ENCODE data around the gene DSP.

The DSP gene

DNA sequence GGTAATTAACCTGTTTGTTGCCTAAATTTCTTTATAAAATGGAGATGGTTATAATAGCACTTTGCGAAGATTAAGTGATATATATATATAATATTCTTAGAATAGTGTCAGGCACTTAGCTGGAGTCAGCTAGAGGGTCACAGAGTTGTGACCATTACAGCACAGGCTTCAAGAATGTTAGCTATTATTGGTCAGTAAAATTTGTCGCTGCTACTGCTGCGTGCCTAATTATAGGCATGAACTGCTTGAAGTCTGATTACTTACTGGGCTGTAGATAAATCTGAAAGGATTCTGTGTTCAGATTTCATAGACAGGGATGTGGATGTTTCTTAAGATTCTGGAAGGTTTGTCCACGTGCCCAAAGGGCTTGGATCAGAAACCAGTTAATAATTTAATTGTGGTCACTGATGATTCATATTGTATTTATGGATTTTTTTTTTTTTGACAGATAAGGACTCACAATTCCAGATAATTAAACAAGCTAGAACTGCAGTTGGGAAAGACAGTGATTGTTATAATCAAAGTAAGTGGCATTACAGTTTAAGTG lies 53.2 kb downstream of the DSP start:
- no peak for DNase-seq (ENCODE audit: low read depth in 2 of 2)

DNA sequence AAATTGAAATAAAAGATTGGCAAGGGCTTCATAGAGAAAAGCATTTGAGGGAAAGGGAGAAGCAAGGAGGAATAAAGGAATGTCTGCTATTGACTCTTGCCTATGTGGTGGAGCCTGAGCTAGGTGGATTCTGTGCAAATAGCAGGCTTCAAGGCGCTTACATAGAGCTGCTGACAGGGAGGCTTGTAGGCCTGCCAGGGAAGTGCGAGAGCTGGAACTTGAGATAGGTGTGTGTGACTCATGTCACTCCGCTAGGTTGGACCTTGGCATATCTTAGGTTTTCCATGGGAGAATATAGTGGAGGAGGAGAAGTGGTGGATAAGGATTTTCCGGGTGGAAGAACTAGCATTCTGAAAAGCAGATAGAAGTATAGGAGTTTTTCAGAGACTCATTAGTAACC lies 62.5 kb downstream of the DSP start:
- no peak for DNase-seq (ENCODE audit: low read depth in 2 of 2)

- DNase-seq (ENCODE audit: low read depth in 2 of 2) = no peak
Measured at GRCh38 chr6:7604506-7604905, 63.0 kb downstream of the DSP start.

DNA sequence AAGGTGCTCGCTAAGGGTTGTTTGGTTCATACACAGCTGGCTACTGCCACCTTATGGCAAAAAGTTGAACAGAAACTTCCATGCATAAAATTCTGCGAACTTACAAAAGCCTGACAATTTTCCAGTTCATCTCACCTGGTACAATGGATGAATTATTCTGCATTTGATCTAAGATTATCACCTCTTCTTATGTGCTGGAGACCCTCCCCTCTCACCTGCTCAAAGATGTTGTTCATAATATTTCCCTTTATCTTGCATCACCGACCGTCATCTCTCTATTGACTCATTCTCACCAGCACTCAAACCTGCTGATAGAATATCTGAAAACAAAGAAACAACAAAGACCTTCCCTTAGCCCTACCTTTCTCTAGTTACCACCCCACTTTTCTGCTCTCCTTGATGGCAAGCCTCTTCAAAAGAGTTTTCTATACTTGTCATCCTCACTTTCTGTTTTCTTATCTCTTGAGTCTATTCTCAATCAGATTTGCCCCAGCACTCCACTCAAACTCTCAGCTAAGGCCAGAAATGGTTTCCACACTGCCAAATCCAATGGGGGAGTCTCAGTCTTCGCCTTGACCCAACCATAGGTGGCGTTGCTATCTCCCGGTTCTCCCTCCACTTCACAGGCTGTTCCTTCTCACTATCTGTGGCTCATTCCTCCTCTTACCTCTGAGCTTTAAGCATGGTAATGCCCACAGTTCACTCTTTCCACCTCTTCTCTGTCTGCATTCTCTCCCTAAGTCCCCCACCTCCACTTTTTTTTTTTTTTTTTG lies 74.3 kb downstream of the DSP start:
- peak in 1 of 2 donors; percentile 18 for DNase-seq (ENCODE audit: low read depth in 2 of 2)

DNA sequence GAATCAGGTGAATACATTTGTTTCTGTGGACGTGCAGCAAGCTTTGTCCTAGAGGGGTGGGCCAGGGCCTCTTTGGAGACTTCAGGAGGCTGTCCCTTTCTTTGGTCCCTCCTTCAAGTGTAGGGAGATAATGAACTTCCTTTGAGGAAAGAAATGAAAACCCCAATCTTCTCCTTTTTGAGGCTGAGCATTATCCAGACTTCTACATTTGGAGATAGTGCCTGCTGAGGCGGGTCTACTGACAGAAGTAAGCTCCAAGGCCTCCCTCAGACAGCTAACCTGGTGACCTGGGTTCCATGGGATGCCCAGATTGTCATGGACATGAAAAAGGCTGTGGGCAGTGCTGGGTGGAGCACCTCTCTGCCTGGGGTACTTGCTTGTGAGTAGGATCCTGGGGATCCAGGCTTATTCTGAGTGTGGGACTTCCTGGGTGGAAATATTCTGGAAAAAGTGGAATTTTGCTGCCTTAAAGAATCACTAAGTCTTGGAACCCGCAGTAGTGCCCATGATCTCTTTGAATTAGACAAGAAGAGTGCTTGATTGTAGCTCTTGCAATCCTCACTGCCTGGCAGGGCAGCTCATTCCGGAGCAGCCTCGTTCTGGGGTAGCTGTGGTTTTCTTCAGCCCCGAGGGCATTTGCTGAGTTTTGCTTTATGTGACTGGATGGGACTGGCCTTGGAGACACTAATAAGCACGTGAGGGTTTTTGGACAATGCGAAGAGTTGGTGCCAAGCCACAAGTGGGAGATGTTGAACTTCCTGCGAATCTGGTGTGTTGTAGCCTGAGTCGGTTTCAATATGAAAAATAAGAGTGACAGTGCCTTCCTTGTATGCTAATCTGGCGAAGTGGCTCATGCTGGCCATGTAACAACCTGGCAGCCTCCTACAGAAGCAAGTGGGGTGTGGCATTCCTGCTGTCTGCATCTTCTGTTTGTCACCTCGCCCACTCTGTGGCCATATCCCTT lies 76.6 kb downstream of the DSP start:
- DNase-seq (ENCODE audit: low read depth in 2 of 2) = no peak

GRCh38 chr6:7621761-7622160 lies 80.3 kb downstream of the DSP start:
- DNase-seq (ENCODE audit: low read depth in 2 of 2) = no peak

DNA sequence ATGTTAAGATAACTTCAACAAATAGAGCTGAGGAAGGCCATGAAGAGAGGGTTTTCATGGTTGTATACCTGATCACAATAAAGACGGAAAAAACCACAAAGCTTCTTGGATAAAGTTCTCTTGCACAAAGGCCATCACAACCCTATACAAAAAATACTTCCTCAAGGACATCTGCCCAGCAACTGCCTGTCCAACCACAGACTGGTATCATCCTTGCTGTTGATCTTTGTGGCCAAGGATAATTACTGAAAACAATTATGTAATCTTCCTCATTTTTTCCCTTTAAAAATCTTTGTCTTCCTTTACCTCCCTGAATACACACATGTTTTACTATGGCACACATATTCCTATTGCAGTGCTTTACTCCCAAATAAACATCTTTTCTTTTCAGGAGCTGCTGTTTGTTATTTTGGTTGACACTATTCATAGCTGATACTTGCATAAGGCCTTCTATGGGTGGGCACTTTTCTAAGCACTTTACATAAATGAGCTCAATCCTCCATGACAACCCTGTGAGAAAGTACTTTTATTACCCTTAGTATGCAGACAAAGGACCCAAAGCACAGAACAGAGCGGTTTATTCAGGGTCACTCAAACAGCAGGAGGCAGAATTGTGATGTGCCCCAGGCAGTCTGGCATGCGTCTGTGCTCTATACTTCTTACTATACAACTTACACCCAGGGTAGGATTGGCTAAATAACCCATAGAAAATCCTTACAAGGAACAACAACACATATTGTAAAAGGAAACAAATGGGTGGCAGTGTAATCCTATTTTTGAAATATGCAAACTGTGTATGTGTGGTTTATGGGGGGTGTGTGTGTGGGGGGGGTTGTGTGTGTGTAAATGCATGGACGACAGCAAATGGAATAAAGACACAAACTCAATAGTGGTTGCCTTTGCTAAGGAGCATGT lies 83.6 kb downstream of the DSP start:
- DNase-seq (ENCODE audit: low read depth in 2 of 2) = no peak

- no peak for DNase-seq (ENCODE audit: low read depth in 2 of 2)
Measured at GRCh38 chr6:7628479-7628878, 87.0 kb downstream of the DSP start.

DNA sequence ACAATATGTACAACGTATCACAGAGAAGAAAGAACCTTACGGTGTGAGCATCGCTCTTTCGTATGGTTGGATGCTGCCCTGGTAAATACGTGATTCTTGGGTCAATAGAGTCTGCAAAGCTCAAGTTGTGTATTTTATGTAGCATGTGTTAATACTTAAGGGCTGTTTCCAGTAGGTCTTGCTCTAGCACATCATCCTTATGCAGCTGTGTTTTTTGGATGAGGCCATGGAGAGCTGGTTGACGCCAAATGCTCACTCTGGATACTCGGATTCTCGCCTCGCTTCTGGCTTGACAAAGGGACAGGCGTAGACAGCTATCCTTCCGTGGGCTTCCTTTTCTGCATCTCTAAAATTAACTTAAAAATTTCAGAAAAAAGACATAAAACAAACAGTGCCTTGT lies 87.4 kb downstream of the DSP start:
- DNase-seq (ENCODE audit: low read depth in 2 of 2) = no peak

DNA sequence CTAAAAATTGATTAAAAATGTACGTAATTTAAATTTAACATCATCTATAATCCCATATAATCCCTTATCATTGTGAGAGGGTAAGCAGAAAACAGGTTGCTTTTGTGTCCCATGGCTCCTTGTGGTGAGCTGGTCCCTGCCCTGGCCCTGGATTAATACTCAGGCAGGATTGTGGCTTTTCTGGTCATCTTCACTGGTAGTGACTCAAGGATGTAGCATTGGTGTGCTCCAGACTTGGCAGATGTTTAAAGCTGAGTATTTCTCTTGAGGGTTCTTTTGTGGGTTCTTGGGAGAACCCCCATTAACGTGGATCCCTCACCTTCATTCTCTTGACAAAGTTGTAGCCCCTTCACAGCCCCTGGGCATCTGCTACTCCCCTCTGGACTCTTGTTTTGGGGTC lies 87.8 kb downstream of the DSP start:
- no peak for DNase-seq (ENCODE audit: low read depth in 2 of 2)

DNA sequence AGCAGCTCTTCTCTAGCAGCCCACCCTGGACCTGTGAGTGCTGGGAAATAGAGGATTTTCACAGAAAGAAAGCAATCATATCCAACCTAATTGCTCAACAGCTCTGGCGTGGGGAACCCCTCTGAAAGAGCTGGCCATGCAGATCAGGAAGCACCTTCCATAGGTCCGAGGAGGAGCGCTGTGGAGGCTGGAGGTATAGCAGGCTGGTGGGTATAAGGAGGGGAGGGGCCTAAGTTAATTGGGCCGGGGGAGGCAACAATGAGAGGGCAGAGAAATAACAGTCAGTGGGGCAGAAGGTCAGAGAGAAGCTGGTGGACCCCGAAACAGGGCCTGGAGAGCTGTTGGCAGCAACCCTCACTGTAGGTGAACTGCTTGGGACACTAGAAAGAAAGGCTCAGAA lies 89.3 kb downstream of the DSP start:
- no peak for DNase-seq (ENCODE audit: low read depth in 2 of 2)

- no peak for DNase-seq (ENCODE audit: low read depth in 2 of 2)
Measured at GRCh38 chr6:7631466-7631865, 90.0 kb downstream of the DSP start.

DNA sequence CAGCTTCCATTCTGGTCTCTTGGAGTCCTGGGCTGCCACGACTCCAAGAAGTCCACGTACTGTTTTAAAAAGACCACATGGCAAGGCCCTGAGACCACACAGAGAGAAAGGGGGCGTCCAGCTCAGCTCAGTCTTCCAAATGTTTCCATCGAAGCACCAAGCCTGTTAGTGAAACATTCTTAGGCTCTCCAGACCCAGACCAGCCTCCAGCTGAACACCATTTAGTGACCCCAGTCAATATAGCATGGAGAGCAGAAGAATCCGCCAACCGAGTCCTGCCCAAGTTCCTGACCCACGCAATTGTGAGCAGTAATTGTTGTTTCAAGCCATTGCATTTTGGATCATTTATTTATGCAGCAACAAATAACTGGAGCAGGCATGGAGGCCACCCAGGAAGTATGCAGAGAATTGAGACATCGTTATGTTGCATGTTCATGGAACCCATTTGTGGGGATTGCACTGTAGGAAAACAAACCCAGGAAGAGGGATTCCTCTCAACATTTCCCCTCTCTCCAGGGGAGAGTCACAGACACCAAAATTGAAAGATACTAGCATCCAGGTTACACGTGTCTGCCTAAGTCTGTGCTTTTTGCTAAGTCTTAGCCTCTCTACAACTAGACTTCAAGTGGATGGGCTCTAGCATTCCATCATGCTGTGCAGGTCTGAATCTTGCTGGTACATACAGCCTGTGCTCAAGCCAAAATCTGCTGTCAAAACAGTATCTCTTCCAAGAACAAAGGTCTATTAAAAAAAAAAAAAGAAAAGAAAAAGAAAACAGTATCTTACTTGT lies 91.2 kb downstream of the DSP start:
- DNase-seq (ENCODE audit: low read depth in 2 of 2) = no peak

- no peak for DNase-seq (ENCODE audit: low read depth in 2 of 2)
Measured at GRCh38 chr6:7633361-7633760, 91.9 kb downstream of the DSP start.

GRCh38 chr6:7636151-7636550 lies 94.7 kb downstream of the DSP start:
- DNase-seq (ENCODE audit: low read depth in 2 of 2) = no peak
